Brain pericyte (primary cell): Measurements from ENCODE around the gene PATJ.
A peak's percentile ranks its signal among the peaks of the same experiment; 100 is the strongest.

ENCODE experiments used
- DNase-seq: peaks from one replicate; pipeline ENCODE4 v3.0.0-alpha.2; 2012; ENCODE audit warnings: low read depth, low spot score

Gene PATJ

DNA sequence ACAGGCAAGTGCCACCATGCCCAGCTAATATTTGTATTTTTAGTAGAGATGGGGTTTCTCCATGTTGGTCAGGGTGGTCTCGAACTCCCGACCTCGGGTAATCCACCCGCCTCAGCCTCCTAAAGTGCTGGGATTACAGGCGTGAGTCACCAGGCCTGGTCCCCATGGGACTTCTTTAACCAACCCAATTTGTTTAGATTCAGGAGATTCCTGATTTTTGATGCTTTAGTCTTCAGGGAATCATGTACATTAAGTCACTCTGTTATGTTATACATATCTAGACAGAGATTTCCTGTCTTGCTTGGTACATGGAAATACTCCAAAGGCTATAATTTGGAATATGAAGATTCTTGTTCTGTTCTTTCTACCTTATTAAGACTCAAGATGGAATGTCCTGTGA is 250.0 kb downstream of the PATJ start:
- no peak for DNase-seq

DNA sequence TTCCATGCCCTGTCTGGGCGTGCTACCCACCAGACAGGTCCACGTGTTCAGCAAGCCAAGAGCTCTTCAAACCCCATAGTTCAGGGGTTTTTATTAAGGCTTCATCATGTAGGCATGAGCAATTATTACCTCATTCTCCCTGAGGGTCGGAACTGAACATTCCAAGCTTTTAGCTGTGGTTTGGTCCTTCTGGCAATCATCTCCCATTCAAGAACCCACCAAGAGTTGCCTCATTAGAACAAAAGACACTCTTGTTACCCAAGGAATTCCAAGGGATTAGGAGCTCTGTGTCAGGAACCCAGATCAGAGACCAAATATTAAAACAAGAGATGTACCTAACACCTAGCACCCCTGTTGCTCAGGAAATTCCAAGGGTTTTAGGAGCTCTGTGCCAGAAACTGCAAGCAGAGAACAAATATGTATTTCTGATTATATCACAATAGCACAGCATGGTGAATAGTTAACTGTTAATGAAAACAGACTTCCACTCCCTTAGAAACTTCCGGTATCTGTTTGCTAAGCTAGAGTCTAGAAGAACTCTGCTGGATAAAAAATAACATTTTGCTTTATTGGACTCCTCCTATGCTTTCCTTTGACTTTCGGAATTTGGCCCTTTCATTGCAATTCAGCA is 251.2 kb downstream of the PATJ start:
- no peak for DNase-seq

DNA sequence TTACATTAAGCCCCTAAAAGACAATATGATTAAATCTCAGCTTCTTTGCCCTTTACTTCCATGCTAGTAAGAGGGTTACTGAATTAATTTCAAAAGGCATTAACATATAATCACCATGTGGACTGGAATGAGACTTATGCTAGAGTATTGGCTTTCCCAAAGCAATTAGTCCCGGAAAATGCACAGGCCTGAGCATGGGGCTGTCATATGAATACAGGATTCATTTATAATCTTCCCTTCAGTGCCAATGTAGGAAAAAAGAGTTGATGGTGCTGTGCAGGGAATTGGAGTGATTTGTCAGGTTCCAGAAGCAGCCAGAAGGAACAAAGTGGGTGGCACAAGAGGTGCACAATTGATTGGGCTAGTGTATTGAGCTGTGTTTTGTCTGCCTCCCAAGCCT is 253.4 kb downstream of the PATJ start:
- no peak for DNase-seq

DNA sequence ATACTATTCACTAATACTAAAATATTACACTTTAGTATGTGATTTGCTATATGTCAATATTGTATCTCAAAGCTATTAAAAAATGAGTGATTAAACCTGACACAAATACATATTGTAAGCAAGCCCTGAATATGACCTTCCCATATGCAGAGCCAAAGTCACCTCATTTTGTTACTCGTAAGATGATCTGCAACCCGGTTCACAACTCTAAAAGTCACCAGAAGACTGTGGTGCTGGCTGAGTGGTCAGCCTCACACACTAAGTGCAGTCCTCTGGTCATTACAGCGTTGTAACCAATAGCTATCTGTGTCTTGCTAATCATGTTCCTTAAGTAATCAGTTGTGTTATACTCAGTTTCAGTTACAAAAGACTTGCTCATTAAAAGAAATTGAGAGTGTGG is 254.8 kb downstream of the PATJ start:
- DNase-seq, result no peak

DNA sequence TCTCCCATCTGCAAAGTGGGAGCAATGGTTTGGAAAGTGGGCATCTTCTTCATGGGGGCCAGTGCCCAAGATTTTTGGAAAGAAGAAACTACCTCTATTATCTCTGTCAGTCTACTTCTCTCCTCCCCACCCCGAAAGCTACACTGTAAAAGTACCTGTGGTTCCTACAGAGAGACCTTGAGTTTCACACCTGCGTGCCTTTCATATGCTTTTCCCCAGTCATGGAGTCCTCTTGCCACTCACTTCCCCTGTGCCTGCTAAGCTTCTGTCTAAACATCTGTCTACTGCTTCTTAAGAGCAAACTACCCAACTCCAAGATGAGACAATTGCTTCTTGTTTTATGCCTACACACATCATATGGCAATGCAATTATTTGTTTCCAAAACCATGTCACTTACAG is 261.5 kb downstream of the PATJ start:
- DNase-seq, result no peak

DNA sequence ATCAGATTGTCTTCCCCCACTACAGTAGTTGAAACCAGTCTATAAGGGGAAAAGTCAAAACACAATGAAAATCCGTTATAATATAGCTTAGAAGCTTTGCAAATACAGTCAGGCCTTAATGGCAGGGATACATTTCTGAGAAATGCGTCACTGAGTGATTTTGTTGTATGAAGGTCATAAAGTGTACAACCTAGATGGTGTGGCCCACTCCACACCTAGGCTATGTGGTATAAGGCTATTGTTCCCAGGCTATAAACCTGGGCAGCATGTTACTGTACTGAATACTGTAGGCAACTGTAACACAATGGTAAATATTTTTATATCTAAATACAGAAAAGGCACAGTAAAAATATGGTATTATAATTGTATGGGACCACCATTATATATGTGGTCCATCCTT is 264.4 kb downstream of the PATJ start:
- DNase-seq, result no peak

DNA sequence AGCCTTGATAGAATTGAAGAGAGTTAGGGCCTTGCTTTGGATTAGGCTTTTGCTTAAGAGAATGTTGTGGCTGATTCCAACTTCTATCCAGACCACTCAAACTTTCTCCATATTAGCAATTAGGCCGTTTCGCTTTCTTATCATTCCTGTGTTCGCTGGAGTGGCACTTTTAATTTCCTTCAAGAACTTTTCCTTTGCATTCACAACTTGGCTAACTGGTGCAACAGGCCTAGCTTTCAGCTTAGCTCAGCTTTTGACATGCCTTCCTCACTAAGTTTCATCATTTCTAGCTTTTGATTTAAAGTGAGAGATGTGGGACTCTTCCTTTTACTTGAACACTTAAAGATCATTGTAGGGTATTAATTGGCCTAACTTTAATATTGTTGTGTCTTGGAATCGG is 268.7 kb downstream of the PATJ start:
- no peak for DNase-seq

DNA sequence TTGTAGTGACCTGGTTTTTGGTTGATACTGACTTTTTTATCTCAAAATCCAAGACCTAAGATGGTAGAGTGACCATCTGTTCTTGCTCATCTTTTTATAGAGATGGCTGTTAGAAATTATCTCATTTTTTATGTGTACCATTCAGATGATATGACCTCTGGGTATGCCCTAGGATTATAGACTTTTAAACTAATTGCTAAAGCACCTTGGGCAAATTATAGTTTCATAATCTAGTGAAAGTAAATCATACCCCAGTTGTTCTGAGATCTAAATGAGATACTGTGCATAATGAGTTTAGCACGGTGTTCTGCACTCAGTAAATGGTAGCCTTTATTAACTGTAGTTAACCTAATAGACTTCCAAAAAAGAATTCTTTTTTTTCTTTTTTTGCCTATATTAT is 269.8 kb downstream of the PATJ start:
- DNase-seq, result no peak

DNA sequence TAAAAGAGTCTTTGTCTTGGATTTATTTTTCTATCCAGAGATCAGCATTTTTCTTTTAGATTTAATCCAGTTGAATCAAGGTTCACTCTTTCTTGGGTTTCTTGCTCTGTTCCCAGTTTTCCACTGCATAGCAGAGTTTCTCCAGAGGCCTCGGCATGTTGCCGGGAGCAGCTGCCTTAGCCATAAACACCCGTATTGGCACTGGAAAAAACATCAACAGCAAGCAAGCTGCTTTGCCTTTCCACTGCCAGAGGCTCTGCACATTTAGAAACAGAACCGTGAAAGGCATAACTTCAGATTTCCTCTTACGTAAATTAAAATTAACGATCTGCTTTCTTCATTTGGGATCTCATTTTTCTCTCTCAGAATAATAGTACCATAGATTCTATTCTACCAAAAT is 270.6 kb downstream of the PATJ start:
- no peak for DNase-seq

DNA sequence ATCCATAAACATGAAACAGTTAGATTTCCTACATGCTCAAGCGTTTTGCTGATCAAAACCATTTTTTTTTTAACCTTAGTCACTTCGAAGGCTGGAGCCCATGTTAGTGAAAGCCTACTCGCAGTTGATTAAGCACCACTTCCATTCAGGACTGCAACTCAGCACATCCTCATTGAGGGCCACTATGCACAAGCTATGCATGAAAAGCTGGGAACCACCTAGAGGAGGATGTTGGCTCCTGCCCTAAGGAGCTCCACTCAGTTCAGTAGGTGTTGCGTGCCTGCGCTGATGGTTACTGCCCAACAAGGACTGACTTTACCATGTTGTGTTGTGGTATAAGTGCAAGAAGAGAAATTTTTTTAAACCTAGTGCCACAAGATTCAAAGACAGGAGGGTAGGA is 271.0 kb downstream of the PATJ start:
- DNase-seq, result no peak

DNA sequence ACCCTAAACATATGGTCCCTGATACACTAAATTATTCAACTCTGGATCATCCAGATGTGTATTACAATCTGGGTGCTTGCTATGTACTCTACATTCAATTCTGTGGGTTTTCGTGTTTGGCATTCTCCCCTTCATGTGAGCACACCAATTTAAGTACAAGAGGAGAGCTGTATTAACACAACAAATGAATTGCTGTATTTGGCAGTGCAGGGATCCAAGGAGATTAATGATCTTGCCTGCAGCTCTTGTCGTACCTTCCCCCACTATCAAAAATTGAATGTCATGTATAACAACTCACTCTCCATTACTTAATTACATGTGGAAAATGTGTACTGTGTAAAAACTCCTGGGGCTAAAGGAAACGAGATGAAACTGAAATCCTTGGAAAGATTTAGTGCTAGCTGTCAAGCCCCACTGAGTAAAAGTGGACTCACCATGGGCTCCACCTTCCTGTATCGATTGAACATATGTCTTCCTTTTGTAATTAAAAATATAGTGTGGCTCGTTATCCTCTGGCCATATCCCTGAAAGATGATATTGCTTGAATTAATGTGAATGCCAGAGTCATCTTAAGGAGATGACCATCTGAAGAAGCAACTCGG is 280.2 kb downstream of the PATJ start:
- no peak for DNase-seq

DNA sequence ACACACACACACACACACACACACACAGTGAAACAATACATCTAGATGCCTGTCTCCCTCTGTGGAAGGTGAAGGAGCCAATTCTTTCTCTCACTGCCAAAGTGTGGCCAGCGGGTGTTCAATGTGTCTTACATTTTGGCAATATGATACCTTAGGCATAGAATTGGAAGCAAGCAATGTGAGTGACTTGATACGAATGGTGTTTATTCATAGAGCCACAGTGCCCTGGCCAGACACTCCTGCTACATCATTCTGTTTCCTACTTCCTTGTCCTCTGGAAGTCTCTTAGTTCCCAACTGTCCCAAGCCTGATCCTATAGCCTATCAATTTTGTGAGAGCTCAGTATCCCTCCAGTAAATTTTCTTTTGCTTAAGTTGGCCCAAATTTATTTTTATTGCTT is 282.4 kb downstream of the PATJ start:
- no peak for DNase-seq

DNA sequence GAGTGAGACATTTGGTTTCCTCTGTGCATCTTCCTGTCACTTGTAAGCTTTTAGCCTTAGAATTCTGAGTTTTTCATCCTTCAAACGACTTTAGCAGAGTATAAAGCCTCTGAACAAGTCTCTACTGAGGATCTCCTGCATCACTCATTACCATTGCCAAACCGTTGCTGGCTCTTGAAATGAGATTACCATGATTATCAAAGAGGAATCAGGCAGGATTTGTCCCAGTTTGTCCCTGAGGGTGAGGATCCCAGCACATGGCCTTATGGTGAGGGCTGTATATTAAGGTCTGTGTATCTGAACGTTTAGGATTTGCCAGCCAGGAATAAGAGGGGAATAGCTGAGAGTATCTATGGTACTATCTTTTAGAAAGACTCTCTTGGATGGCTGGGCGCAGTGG is 282.9 kb downstream of the PATJ start:
- no peak for DNase-seq

DNA sequence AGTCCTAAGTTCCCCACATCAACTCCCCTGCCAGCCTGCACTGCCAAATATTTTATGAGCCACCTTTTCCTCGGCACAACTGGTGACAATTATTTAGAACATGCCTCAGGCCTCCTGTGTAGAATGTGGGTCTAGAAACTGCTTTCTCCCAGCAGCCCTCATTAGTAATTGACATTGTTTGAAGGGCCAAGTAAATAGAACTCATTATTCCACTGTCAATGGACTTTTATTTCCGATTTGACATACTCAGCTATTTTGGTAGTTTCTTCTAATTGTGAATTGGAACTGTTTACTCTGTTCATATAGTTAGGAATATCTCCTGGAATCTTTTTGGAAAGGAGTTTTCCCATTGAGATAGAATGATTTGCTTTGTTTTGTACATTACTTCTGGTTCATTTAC is 283.6 kb downstream of the PATJ start:
- no peak for DNase-seq

DNA sequence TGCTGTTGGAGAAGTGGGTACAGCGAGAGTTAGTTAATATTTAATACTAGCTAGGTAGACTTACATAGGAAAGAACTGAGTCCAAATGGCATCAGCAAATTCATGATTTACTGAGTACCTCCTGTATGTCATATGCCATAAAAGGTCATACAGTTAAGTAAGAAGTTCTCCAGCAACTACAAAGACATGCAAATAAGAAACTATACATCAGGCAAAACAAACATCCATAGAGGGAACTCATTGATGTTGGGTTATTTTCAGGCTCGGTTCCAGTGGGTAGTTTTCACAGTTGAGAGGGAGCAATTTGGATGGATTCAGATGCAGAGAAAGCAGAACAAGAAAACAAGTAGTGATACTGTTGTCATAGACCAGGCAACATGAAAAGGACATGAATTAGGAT is 287.4 kb downstream of the PATJ start:
- no peak for DNase-seq

DNA sequence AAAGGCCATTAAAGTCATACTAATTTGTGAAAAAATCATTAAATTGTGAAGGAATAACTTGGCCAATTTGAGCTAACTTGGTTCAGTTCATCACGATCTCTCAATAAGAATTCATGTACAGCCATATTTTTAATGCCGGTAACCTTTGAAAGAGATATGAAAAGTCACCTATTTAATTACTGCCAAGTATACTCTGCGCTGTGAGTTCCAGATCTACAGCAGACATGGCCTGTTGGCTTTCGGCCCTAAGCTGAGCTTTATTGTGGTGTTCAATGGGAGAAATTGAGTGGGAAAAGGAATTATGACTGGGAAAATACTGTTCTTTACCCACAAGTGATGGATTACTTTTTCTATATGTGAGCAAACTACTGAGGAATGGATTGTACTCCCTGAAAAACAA is 292.5 kb downstream of the PATJ start:
- DNase-seq, result no peak

DNA sequence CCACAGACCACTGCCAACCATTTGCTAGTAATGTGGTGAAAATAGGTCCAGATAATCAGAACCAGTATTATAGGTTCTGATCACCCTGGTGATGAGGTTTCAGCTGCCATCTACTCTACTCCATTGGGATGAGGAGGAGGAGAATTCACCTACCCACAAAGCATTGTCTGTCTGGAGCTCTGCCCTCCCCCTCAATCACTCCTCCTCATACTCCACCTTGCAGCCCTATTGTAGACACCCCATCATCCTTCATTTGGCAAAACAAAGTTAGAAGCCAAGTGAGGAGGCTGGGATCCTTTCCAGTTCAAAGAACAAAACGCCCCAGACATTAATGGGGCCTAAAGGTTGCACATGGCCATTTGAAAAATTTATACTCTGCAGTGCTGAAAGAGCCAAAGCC is 295.0 kb downstream of the PATJ start:
- no peak for DNase-seq

DNA sequence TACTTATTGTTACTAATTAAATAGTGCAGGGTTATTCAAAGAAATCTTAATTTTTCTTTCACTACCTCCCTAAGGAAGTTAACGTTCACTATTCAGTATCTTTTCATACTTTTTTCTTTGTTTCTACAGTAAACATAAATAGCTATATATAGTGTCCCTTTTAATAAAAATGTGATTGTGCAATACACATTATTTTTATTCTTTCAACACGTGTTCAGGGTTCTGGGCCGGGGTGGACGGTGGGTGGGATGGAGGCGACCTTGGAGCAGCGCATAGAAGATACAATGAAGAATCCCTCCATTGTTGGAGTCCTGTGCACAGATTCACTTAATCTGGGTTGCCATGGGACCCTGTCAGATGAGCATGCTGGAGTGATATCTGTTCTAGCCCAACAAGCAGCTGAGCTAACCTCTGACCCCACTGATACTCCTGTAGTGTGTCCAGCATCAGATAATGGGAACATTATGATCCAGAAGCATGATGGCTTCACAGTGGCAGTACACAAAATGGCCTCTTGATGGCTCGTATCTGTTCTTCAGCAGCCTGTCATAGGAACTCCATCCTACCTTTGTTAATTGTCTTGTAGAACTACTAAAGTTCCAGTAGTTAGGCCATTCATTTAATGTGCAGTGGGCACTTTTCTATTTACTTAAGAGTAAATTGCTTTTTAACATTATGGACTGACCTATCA is 296.5 kb downstream of the PATJ start:
- no peak for DNase-seq

DNA sequence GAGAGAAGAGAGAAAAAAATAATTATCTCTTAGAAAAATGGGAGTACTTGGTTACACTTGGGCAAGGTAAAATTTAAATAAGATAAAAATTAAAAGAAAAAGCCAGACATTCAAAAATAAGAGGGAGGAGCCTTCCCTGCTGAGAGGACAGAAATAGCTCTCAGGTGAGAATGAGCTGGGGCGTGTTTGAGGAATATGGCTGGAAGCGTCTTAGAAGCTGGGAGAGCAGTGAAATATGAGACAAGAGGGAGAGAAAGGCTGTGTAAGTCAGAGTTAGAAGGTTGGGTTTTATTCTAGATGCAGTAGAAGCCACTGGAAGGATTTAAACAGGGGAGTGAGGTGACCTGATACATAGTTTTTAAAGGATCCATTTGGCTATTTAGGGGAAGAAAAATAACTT is 298.2 kb downstream of the PATJ start:
- DNase-seq, result no peak

DNA sequence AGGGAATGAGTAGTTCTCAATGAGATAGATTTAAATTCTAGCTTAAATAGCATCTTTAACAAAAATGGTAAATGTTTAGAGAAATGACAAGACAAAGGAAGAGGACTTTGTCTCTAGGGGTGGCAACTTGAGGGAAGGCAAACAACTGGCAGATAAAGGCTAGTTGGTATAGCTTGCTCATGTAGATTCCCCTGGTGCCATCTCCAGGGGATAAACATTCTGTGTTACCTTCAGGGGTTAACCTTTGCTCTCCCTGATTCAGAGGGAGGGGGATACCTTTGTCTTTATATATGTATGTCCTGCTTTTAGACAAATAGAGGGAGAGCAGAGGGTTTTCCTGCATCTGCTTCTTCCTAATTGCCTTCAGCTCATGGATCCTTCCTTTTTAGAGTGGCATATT is 298.7 kb downstream of the PATJ start:
- DNase-seq, result no peak

DNA sequence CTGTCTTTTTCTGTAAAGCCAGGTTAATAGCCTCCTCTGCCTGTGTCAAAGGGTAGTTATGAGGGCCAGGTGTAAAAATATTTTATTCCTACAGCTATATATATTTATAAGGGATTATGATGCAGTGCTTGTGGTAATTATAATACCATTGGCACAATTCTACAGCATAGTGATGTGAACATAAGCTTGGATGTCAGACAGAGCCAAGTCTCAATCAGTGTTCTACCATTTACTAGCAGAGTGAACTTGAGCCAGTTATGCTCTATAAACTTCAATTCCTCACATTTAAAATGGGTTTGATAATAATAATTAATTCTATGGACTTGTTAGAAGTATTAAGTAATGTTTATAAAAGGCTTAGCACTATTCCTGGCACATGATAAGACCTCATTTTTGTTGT is 300.9 kb downstream of the PATJ start:
- DNase-seq, result no peak

DNA sequence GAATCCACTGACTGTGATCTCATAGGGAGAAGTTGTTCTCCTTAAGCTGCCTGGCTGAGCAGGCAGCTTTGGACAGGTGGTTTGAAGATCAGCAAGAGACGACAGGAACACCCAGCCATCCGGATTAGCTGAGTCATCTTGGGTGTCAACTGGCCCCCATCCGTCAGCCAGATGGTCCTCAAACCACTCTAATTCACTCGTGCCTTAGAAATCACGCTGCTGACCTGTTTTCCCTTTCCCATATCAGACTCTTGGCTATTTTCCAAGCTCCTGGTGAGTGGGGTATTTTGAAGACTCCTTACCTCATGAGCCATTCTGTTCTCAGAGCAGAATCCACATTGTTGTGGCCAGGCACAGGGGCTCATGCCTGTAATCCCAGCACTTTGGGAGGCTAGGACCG is 303.3 kb downstream of the PATJ start:
- DNase-seq, result peak; percentile 69

DNA sequence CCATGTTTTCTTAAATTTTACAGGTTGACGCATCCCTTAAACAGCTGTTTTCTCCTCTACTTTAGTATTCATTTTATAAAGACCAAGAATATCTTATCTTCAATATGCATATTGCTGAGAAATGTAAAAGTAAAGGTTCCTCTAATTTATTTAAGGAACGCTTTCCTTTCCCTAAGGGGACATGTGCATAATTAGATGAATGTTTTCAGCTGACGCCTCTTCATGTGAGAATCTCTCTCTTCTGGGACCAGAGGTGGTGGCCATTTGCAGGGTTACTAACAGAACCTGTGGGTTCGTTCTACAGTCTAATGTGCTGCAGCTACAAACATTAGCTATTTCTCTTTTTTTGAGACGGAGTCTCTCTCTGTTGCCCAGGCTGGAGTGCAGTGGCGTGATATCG is 304.6 kb downstream of the PATJ start:
- DNase-seq, result no peak

DNA sequence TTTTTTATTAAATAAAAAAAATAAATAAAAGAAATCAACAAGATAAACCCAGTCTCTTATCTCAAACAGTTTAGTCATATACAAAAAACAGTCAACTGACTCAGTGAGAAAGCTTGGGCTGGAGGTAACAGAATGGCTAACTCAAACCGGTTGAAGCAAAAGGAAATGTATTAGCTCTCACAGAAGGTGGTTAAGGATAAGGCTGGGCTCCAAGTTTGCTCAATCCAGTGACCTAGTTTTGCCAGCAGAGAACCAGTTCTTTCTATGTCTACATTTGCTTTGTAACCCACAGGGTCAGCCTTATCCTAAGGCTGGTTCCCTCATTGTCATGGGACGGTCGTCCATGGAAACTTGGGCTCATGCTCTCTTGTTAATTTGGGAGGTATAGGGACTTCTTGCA is 307.9 kb downstream of the PATJ start:
- no peak for DNase-seq
